ENCODE measurements around the gene NIT1.

The NIT1 gene

GRCh38 chr1:161082996-161083747, 34.7 kb upstream of the NIT1 start:
- no peak overlapping the region for H2BK120ac ChIP-seq (ENCODE audit: low read depth, low read length)
- H2BK15ac ChIP-seq (replicated peaks; ENCODE audit: low read depth): no peak overlapping the region
- H3K23ac ChIP-seq (ENCODE audit: low read length): no peak overlapping the region
- peaks cover 8% of the 10 kb centered on the region for H3K4me1 ChIP-seq (ENCODE audit: control insufficient read depth, low read depth, low read length)
- no peaks in the 10 kb centered on the region for H3K36me3 ChIP-seq (ENCODE audit: control insufficient read depth, insufficient read depth, low read length)
- H4K5ac ChIP-seq (ENCODE audit: low read length): no peak overlapping the region
- no peak overlapping the region for H3K9ac ChIP-seq (ENCODE audit: low read length)
- H3K27me3 ChIP-seq (ENCODE audit: insufficient read depth, low read length, poor library complexity): no peaks in the 10 kb centered on the region
- no CpG with 5 or more reads among the region's 8 CpGs for WGBS (ENCODE audit: extremely low coverage, insufficient coverage, low lambda C conversion rate)
- DNase-seq: peak; percentile 93
- H3K4me2 ChIP-seq (ENCODE audit: low read length): no peak overlapping the region
- H3K56ac ChIP-seq (ENCODE audit: low read length): peak overlapping the region; percentile 27
- no peak overlapping the region for H3K27ac ChIP-seq (ENCODE audit: low read depth, low read length)
- no peaks in the 10 kb centered on the region for H3K79me1 ChIP-seq (ENCODE audit: low read length)
- no peak overlapping the region for H3K18ac ChIP-seq (ENCODE audit: low read length)
- H2BK5ac ChIP-seq (ENCODE audit: low read length): no peak overlapping the region
- no peak overlapping the region for H2AK5ac ChIP-seq (ENCODE audit: low read length)
- H3K4ac ChIP-seq (ENCODE audit: low read depth, low read length): no peak overlapping the region
- H3K79me2 ChIP-seq (ENCODE audit: control insufficient read depth, insufficient read depth, low read length): no peaks in the 10 kb centered on the region
- H4K8ac ChIP-seq (ENCODE audit: low read depth, low read length): no peak overlapping the region
- no peak overlapping the region for H3K4me3 ChIP-seq (ENCODE audit: low read length)

- no peak overlapping the region for H2BK120ac ChIP-seq (ENCODE audit: low read depth, low read length)
- no peak overlapping the region for H3K23ac ChIP-seq (ENCODE audit: low read length)
- no peak overlapping the region for H3K4me2 ChIP-seq (ENCODE audit: low read length)
- peaks cover 8% of the 10 kb centered on the region for H3K4me1 ChIP-seq (ENCODE audit: control insufficient read depth, low read depth, low read length)
- no peak overlapping the region for H2BK5ac ChIP-seq (ENCODE audit: low read length)
- H3K18ac ChIP-seq (ENCODE audit: low read length): no peak overlapping the region
- H3K56ac ChIP-seq (ENCODE audit: low read length): no peak overlapping the region
- H3K79me1 ChIP-seq (ENCODE audit: low read length): no peaks in the 10 kb centered on the region
- H2AK5ac ChIP-seq (ENCODE audit: low read length): peak overlapping the region; percentile 17
- H2BK15ac ChIP-seq (replicated peaks; ENCODE audit: low read depth): no peak overlapping the region
- no peak overlapping the region for H3K4me3 ChIP-seq (ENCODE audit: low read length)
- no peaks in the 10 kb centered on the region for H3K79me2 ChIP-seq (ENCODE audit: control insufficient read depth, insufficient read depth, low read length)
- peak; percentile 50 for DNase-seq
- H3K27ac ChIP-seq (ENCODE audit: low read depth, low read length): no peak overlapping the region
- no peaks in the 10 kb centered on the region for H3K36me3 ChIP-seq (ENCODE audit: control insufficient read depth, insufficient read depth, low read length)
- H4K8ac ChIP-seq (ENCODE audit: low read depth, low read length): no peak overlapping the region
- no peaks in the 10 kb centered on the region for H3K27me3 ChIP-seq (ENCODE audit: insufficient read depth, low read length, poor library complexity)
- no CpG with 5 or more reads among the region's 10 CpGs for WGBS (ENCODE audit: extremely low coverage, insufficient coverage, low lambda C conversion rate)
- H3K9ac ChIP-seq (ENCODE audit: low read length): no peak overlapping the region
- no peak overlapping the region for H4K5ac ChIP-seq (ENCODE audit: low read length)
- H3K4ac ChIP-seq (ENCODE audit: low read depth, low read length): no peak overlapping the region
Observed at GRCh38 chr1:161083748-161084596, 33.9 kb upstream of the NIT1 start.

- Histone ChIP-seq H4K8ac (ENCODE audit: low read depth, low read length) (no peak overlapping the region), H3K4me2 (ENCODE audit: low read length) (no peak overlapping the region), H2BK5ac (ENCODE audit: low read length) (no peak overlapping the region), H3K27me3 (ENCODE audit: insufficient read depth, low read length, poor library complexity) (no peaks in the 10 kb centered on the region), H3K4me1 (ENCODE audit: control insufficient read depth, low read depth, low read length) (peaks cover 8% of the 10 kb centered on the region), H3K18ac (ENCODE audit: low read length) (no peak overlapping the region), H3K9ac (ENCODE audit: low read length) (no peak overlapping the region), H4K5ac (ENCODE audit: low read length) (no peak overlapping the region), H3K4me3 (ENCODE audit: low read length) (no peak overlapping the region), H2AK5ac (ENCODE audit: low read length) (no peak overlapping the region), H3K27ac (ENCODE audit: low read depth, low read length) (peak overlapping the region; percentile 50), H3K36me3 (ENCODE audit: control insufficient read depth, insufficient read depth, low read length) (no peaks in the 10 kb centered on the region), H3K79me2 (ENCODE audit: control insufficient read depth, insufficient read depth, low read length) (no peaks in the 10 kb centered on the region), H3K56ac (ENCODE audit: low read length) (peak overlapping the region; percentile 62), H3K79me1 (ENCODE audit: low read length) (no peaks in the 10 kb centered on the region), H2BK120ac (ENCODE audit: low read depth, low read length) (no peak overlapping the region), H3K23ac (ENCODE audit: low read length) (no peak overlapping the region), H3K4ac (ENCODE audit: low read depth, low read length) (no peak overlapping the region), H2BK15ac (replicated peaks; ENCODE audit: low read depth) (no peak overlapping the region)
- no CpG with 5 or more reads among the region's 1 CpG for WGBS (ENCODE audit: extremely low coverage, insufficient coverage, low lambda C conversion rate)
- no peak for DNase-seq
Observed at GRCh38 chr1:161084597-161084988, 33.3 kb upstream of the NIT1 start.

GRCh38 chr1:161085165-161085564, 32.7 kb upstream of the NIT1 start:
- Histone ChIP-seq H3K56ac (ENCODE audit: low read length) (peak overlapping the region; percentile 65), H2BK120ac (ENCODE audit: low read depth, low read length) (no peak overlapping the region), H3K23ac (ENCODE audit: low read length) (no peak overlapping the region), H4K5ac (ENCODE audit: low read length) (no peak overlapping the region), H3K4ac (ENCODE audit: low read depth, low read length) (no peak overlapping the region), H2BK15ac (replicated peaks; ENCODE audit: low read depth) (no peak overlapping the region), H3K4me3 (ENCODE audit: low read length) (no peak overlapping the region), H3K4me1 (ENCODE audit: control insufficient read depth, low read depth, low read length) (peaks cover 8% of the 10 kb centered on the region), H3K36me3 (ENCODE audit: control insufficient read depth, insufficient read depth, low read length) (no peaks in the 10 kb centered on the region), H4K8ac (ENCODE audit: low read depth, low read length) (no peak overlapping the region), H3K79me1 (ENCODE audit: low read length) (no peaks in the 10 kb centered on the region), H2AK5ac (ENCODE audit: low read length) (no peak overlapping the region), H3K79me2 (ENCODE audit: control insufficient read depth, insufficient read depth, low read length) (no peaks in the 10 kb centered on the region), H3K27me3 (ENCODE audit: insufficient read depth, low read length, poor library complexity) (no peaks in the 10 kb centered on the region), H3K4me2 (ENCODE audit: low read length) (no peak overlapping the region), H3K18ac (ENCODE audit: low read length) (no peak overlapping the region), H3K27ac (ENCODE audit: low read depth, low read length) (no peak overlapping the region), H2BK5ac (ENCODE audit: low read length) (no peak overlapping the region), H3K9ac (ENCODE audit: low read length) (no peak overlapping the region)
- WGBS (ENCODE audit: extremely low coverage, insufficient coverage, low lambda C conversion rate): no CpG with 5 or more reads among the region's 2 CpGs
- DNase-seq: peak; percentile 64

GRCh38 chr1:161086457-161086856, 31.4 kb upstream of the NIT1 start:
- peak overlapping the region; percentile 46 for H2AK5ac ChIP-seq (ENCODE audit: low read length)
- no peak overlapping the region for H4K8ac ChIP-seq (ENCODE audit: low read depth, low read length)
- H3K56ac ChIP-seq (ENCODE audit: low read length): peak overlapping the region; percentile 27
- no peak overlapping the region for H3K4me3 ChIP-seq (ENCODE audit: low read length)
- WGBS (ENCODE audit: extremely low coverage, insufficient coverage, low lambda C conversion rate): no CpG with 5 or more reads among the region's 4 CpGs
- peaks cover 8% of the 10 kb centered on the region for H3K4me1 ChIP-seq (ENCODE audit: control insufficient read depth, low read depth, low read length)
- H3K23ac ChIP-seq (ENCODE audit: low read length): no peak overlapping the region
- no peak overlapping the region for H2BK15ac ChIP-seq (replicated peaks; ENCODE audit: low read depth)
- H4K5ac ChIP-seq (ENCODE audit: low read length): no peak overlapping the region
- no peak overlapping the region for H3K27ac ChIP-seq (ENCODE audit: low read depth, low read length)
- no peaks in the 10 kb centered on the region for H3K36me3 ChIP-seq (ENCODE audit: control insufficient read depth, insufficient read depth, low read length)
- no peak overlapping the region for H3K4ac ChIP-seq (ENCODE audit: low read depth, low read length)
- no peak overlapping the region for H2BK5ac ChIP-seq (ENCODE audit: low read length)
- no peak overlapping the region for H2BK120ac ChIP-seq (ENCODE audit: low read depth, low read length)
- H3K27me3 ChIP-seq (ENCODE audit: insufficient read depth, low read length, poor library complexity): no peaks in the 10 kb centered on the region
- H3K79me1 ChIP-seq (ENCODE audit: low read length): no peaks in the 10 kb centered on the region
- H3K18ac ChIP-seq (ENCODE audit: low read length): no peak overlapping the region
- no peak overlapping the region for H3K4me2 ChIP-seq (ENCODE audit: low read length)
- peak; percentile 43 for DNase-seq
- H3K79me2 ChIP-seq (ENCODE audit: control insufficient read depth, insufficient read depth, low read length): no peaks in the 10 kb centered on the region
- H3K9ac ChIP-seq (ENCODE audit: low read length): no peak overlapping the region

Data from mesendoderm (in vitro differentiated cells).